ENCODE measurements around the gene CIT. TPM values are rescaled to one million over a fixed set of nuclear protein-coding genes. Genes with fewer than 3 reads are reported as not detected.
"Not testable (repeated sequence)": the region's sequence is repeated elsewhere in the genome, so short reads cannot be mapped to it uniquely, and the experiment has no call there.

CIT gene
- total RNA-seq, 4 donors from 2014 or later = 10.3 to 75.9 (median 21.9) TPM

DNA sequence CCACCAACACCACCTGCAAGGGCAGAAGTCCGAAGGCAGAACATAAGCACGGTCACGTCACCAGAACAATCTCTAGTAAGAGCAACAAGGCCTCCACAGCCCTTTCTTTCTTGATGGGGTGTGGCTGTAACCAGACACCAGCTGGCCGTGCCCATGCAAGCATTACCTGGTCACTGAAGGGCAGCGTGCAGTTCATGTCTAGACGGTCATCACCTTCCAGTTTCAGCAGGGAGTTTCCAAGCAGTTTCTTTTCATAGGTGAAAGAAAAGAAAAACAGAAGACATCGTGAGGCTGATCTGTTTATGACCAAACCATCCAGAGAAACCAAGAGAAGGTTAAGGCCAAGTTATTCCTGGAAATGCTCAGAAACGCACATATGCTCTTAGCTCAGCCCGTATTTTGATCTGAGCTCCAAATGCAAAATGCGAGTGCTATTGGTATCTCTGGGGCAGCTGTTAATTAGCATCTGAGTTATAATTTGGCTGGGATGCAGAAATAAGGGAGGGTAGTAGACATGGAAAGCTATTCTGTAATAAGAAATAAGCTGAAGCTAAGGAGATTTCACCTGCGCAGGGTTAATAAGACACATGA lies 166.7 kb downstream of the CIT start:
- no peak for TF ChIP-seq POLR2A (IDR thresholded peaks at IDR 0.05)
- TF ChIP-seq, protein P1, sequence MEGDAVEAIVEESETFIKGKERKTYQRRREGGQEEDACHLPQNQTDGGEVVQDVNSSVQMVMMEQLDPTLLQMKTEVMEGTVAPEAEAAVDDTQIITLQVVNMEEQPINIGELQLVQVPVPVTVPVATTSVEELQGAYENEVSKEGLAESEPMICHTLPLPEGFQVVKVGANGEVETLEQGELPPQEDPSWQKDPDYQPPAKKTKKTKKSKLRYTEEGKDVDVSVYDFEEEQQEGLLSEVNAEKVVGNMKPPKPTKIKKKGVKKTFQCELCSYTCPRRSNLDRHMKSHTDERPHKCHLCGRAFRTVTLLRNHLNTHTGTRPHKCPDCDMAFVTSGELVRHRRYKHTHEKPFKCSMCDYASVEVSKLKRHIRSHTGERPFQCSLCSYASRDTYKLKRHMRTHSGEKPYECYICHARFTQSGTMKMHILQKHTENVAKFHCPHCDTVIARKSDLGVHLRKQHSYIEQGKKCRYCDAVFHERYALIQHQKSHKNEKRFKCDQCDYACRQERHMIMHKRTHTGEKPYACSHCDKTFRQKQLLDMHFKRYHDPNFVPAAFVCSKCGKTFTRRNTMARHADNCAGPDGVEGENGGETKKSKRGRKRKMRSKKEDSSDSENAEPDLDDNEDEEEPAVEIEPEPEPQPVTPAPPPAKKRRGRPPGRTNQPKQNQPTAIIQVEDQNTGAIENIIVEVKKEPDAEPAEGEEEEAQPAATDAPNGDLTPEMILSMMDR (IDR thresholded peaks at IDR 0.05) = no peak

DNA sequence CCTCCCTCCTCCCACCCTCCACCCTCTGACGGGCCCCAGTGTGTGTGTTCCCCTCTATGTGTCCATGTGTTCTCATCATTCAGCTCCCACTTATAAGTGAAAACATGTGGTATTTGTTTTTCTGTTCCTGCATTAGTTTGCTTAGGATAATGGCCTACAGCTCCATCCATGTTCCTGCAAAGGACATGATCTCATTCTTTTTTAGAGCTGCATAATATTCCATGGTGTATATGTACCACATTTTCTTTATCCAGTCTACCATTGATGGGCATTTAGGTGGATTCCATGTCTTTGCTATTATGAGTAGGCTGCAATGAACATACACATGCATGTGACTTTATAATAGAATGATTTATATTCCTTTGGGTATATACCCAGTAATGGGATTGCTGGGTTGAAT lies 170.7 kb downstream of the CIT start:
- not testable (repeated sequence) for H3K27ac ChIP-seq, H3K9me3 ChIP-seq, H3K36me3 ChIP-seq, H3K27me3 ChIP-seq, DNase-seq, H3K4me3 ChIP-seq, H3K4me1 ChIP-seq

More for the DNA sequence above, 166.7 kb downstream of the CIT start:
- Histone ChIP-seq H3K27ac (no peak overlapping the region), H3K4me3 (no peak overlapping the region), H3K36me3 (no peaks in the 10 kb centered on the region), H3K27me3 (no peaks in the 10 kb centered on the region), H3K9me3 (no peaks in the 10 kb centered on the region), H3K4me1 (no peaks in the 10 kb centered on the region)
- no peak for DNase-seq

DNA sequence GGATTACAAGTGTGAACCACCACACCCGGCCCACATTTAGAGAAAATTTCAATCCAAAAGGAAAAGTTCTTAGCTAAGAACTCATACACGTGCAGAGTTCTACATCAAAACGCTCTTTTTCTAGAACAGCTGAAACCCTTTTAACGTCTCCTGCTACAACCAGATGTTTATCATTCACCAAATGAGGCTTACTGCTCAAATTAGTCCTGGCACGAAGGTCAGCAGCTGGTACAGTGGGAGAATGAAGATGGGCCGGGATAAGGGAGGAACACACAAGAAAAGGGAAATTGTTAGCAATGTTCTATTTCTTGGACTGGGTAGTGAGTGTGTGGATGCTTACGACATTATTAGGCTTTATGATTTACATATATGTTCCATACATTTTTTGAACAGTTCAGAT lies 171.9 kb downstream of the CIT start:
- TF ChIP-seq, protein P1 (IDR thresholded peaks at IDR 0.05) = no peak
- no peak for TF ChIP-seq POLR2A (IDR thresholded peaks at IDR 0.05)

DNA sequence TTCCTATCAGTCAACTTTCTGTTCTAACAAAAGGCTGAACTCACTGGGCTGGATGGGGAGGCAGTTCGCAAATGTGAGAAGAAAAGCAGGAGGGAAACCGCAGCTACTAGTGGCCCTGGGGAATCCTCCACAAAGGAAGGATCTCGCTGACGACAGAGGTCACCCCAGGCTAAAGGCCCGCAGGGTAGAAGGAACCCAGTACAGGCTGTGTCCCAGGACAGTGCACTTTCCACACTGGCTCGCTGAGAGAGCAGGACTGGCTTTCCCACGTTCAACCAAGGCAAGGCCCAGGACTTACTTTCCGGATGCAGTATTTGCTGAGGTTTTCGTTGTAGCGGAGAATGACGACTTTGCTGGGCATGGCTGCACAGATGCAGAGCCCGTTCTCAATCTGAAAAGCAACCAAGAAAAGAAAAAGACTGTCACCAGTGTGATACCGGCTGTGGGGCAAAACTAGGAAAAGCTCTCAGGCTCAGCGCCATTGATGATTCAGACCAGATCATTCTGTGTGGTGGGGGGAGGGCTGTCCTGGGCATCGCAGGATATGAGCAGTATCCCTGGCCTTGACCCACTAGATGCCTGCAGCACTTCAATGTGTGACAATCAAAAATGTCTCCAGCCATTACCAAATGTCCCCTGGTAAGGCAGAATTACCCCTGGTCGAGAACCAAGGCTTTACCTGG lies 172.9 kb downstream of the CIT start:
- no peak for DNase-seq
- Histone ChIP-seq H3K27me3 (no peaks in the 10 kb centered on the region), H3K9me3 (no peaks in the 10 kb centered on the region), H3K4me3 (no peak overlapping the region), H3K27ac (no peak overlapping the region), H3K4me1 (no peaks in the 10 kb centered on the region), H3K36me3 (no peaks in the 10 kb centered on the region)
- no peak for TF ChIP-seq POLR2A (IDR thresholded peaks at IDR 0.05)
- TF ChIP-seq, protein P1 (IDR thresholded peaks at IDR 0.05) = no peak

More for the DNA sequence above, 171.9 kb downstream of the CIT start:
- DNase-seq = no peak
- Histone ChIP-seq H3K27ac (no peak overlapping the region), H3K9me3 (no peaks in the 10 kb centered on the region), H3K27me3 (no peaks in the 10 kb centered on the region), H3K4me3 (no peak overlapping the region), H3K36me3 (no peaks in the 10 kb centered on the region), H3K4me1 (no peaks in the 10 kb centered on the region)

DNA sequence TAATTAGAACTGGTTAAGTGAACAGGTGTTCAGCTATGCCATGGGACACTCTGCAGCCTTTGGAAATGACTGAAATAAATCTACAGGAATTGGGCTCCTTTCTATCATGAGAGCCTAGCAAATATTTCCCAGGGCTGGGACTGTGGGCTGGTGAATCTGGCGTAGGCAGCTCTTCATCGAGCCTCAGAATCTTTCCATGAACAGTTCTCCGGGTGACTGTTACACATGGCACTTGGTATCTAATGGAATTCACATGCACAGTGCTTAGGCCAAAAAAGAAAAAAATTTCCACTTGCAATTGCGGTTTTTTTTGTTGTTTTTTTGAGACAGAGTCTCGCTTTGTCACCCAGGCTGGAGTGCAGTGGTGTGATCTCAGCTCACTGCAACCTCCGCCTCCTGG lies 177.0 kb downstream of the CIT start:
- H3K36me3 ChIP-seq = no peaks in the 10 kb centered on the region
- H3K4me1 ChIP-seq = peaks cover 0 to 1% (median 0%) of the 10 kb centered on the region in 4 donors
- no peak overlapping the region for H3K27ac ChIP-seq
- H3K9me3 ChIP-seq = no peaks in the 10 kb centered on the region
- H3K4me3 ChIP-seq = no peak overlapping the region
- no peak for DNase-seq
- no peaks in the 10 kb centered on the region for H3K27me3 ChIP-seq
- no peak for TF ChIP-seq POLR2A (IDR thresholded peaks at IDR 0.05)
- TF ChIP-seq, protein P1 (IDR thresholded peaks at IDR 0.05) = no peak

DNA sequence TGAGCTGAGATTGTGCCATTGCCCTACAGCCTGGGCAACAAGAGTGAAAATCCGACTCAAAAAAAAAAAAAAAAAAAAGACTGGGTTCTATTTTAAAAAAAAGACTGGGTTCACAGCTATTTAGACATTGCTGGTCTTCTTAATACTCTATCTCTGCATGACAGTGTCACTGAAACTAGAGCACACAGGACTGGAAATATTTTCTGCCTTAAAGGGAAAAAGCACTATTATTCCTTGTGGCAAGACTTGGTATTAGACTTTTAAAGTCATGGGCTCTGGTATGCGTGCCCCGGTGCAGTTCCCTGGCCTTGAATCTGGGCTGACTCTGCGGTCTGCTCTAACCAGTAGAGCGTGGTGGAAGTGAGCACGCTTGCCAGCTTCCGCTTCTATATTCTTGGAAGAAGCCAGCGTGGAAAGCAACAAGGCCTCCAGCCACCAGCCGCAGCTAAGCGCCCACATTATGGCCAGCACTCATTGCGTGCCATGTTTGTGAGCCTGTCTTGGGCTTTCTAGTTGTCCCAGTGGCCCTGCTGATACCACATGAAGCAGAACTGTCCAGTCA lies 177.8 kb downstream of the CIT start:
- no peak overlapping the region for H3K4me3 ChIP-seq
- no peaks in the 10 kb centered on the region for H3K9me3 ChIP-seq
- H3K27me3 ChIP-seq = no peaks in the 10 kb centered on the region
- TF ChIP-seq, protein P1 (IDR thresholded peaks at IDR 0.05) = no peak
- TF ChIP-seq POLR2A (IDR thresholded peaks at IDR 0.05) = no peak
- H3K36me3 ChIP-seq = no peaks in the 10 kb centered on the region
- no peak overlapping the region for H3K27ac ChIP-seq
- H3K4me1 ChIP-seq = peaks cover 0 to 9% (median 3%) of the 10 kb centered on the region in 4 donors
- DNase-seq = no peak

Data from Peyer's patch (tissue), 4 donors.